Left ventricle myocardium inferior (tissue), 1 donor: Measurements from ENCODE around the gene GRIN2A. TPM values are rescaled to one million over a fixed set of nuclear protein-coding genes. Genes with fewer than 3 reads are reported as not detected.

Experiments
- DNase-seq: peaks from one replicate; pipeline ENCODE4 v3.0.0-alpha.2; 2020
- H3K27ac ChIP-seq: fragments of 200-600 bp; replicated peaks from 2 replicates; pipeline ENCODE4 v1.8.0; 2021
- H3K27me3 ChIP-seq: fragments of 200-600 bp; 2 replicates; pipeline ENCODE4 v1.8.0; 2021; ENCODE audit warnings: low read depth
- H3K36me3 ChIP-seq: fragments of 200-600 bp; 2 replicates; pipeline ENCODE4 v1.8.0; 2021
- H3K4me1 ChIP-seq: fragments of 200-600 bp; 2 replicates; pipeline ENCODE4 v1.8.0; 2021
- H3K4me3 ChIP-seq: fragments of 200-600 bp; 2 replicates; pipeline ENCODE4 v1.8.0; 2021; ENCODE audit warnings: mild to moderate bottlenecking, moderate library complexity
- H3K9me3 ChIP-seq: fragments of 200-600 bp; replicated peaks from 2 replicates; pipeline ENCODE4 v1.8.0; 2021
- CTCF ChIP-seq: fragments of 200-600 bp; IDR thresholded peaks from 2 replicates; pipeline ENCODE4 v1.8.0; 2021; ENCODE audit warnings: antibody characterized with exemption, mild to moderate bottlenecking, borderline replicate concordance
- intact Hi-C: fragments of 100-400 bp; cut with micrococcal nuclease; formaldehyde crosslinking; loops from one replicate; pipeline ENCODE4 v1.11.0; 2022
- total RNA-seq: library from RNA; stranded (reverse); fragmentation: NEBNext Ultra II Directional; extraction: Animal tissue kit (Norgen Biotek cat#: 25700); gene quantifications from one replicate; pipeline ENCODE4 v1.2.1, GENCODE V29; 2021
- donor health status: DM: no; HTN: yes; CAD: no; lungs with severe emphysema.

Gene GRIN2A
- total RNA-seq, 1 donor from 2014 or later, result 2.4 TPM

GRCh38 chr16:10225653-10226052, 43.4 kb upstream of the GRIN2A start:
- DNase-seq, result no peak
- intact Hi-C loops, result no loop called here
- no peak for TF ChIP-seq CTCF

GRCh38 chr16:10224850-10225249, 42.6 kb upstream of the GRIN2A start:
- no peaks in the 10 kb centered on the region for H3K4me1 ChIP-seq
- no peaks in the 10 kb centered on the region for H3K9me3 ChIP-seq
- intact Hi-C loops, result no loop called here
- no peak overlapping the region for H3K4me3 ChIP-seq
- peaks cover 46% of the 10 kb centered on the region for H3K27me3 ChIP-seq
- H3K36me3 ChIP-seq, result no peaks in the 10 kb centered on the region
- H3K27ac ChIP-seq, result no peak overlapping the region
- DNase-seq, result no peak
- no peak for TF ChIP-seq CTCF

More at GRCh38 chr16:10225653-10226052, 43.4 kb upstream of the GRIN2A start:
- H3K4me1 ChIP-seq, result no peaks in the 10 kb centered on the region
- H3K36me3 ChIP-seq, result no peaks in the 10 kb centered on the region
- peaks cover 50% of the 10 kb centered on the region for H3K27me3 ChIP-seq
- H3K9me3 ChIP-seq, result no peaks in the 10 kb centered on the region
- H3K27ac ChIP-seq, result no peak overlapping the region
- no peak overlapping the region for H3K4me3 ChIP-seq

- Histone ChIP-seq H3K27ac (no peak overlapping the region), H3K4me3 (no peak overlapping the region), H3K27me3 (peaks cover 34% of the 10 kb centered on the region), H3K9me3 (no peaks in the 10 kb centered on the region), H3K4me1 (no peaks in the 10 kb centered on the region), H3K36me3 (no peaks in the 10 kb centered on the region)
- no peak for DNase-seq
- intact Hi-C loops, result no loop called here
- TF ChIP-seq CTCF, result no peak
Measured at GRCh38 chr16:10220942-10221341, 38.7 kb upstream of the GRIN2A start.

GRCh38 chr16:10219742-10220141, 37.5 kb upstream of the GRIN2A start:
- H3K4me3 ChIP-seq, result no peak overlapping the region
- no peaks in the 10 kb centered on the region for H3K9me3 ChIP-seq
- H3K27ac ChIP-seq, result no peak overlapping the region
- intact Hi-C loops, result no loop called here
- no peak for TF ChIP-seq CTCF
- H3K27me3 ChIP-seq, result peaks cover 28% of the 10 kb centered on the region
- H3K4me1 ChIP-seq, result no peaks in the 10 kb centered on the region
- H3K36me3 ChIP-seq, result no peaks in the 10 kb centered on the region
- DNase-seq, result no peak

GRCh38 chr16:10218490-10219206, 36.4 kb upstream of the GRIN2A start:
- H3K36me3 ChIP-seq, result no peaks in the 10 kb centered on the region
- H3K4me3 ChIP-seq, result no peak overlapping the region
- no peak for DNase-seq
- H3K4me1 ChIP-seq, result no peaks in the 10 kb centered on the region
- H3K27me3 ChIP-seq, result peaks cover 19% of the 10 kb centered on the region
- no peak for TF ChIP-seq CTCF
- no peaks in the 10 kb centered on the region for H3K9me3 ChIP-seq
- H3K27ac ChIP-seq, result no peak overlapping the region
- intact Hi-C loops, result no loop called here
